Astrocyte (in vitro differentiated cells and primary cell): Measurements from ENCODE around the gene FOLR1. TPM values are rescaled to one million over a fixed set of nuclear protein-coding genes. Genes with fewer than 3 reads are reported as not detected.

Experiments
- DNase-seq: peaks from one replicate; pipeline ENCODE4 v3.0.0-alpha.2; 2010; ENCODE audit warnings: low read depth
- FAIRE-seq: peaks from 2 replicates; lab custom pipeline; 2011; peaks lifted over from hg19 to GRCh38; lab: Jason Lieb, UNC
- H2AFZ ChIP-seq: 2 replicates; pipeline ENCODE4 v1.6.0; 2012; ENCODE audit warnings: low read depth, low read length, inconsistent platforms
- H3K27ac ChIP-seq: 2 replicates; pipeline ENCODE4 v1.5.1; 2011; ENCODE audit warnings: low read depth, low read length, inconsistent platforms
- H3K27me3 ChIP-seq: 2 replicates; pipeline ENCODE4 v1.6.0; 2011; ENCODE audit warnings: low read length, inconsistent platforms; ENCODE audit not compliant: insufficient read depth
- H3K36me3 ChIP-seq: 2 replicates; pipeline ENCODE4 v1.5.1; 2011; ENCODE audit warnings: low read length, inconsistent platforms; ENCODE audit not compliant: insufficient read depth
- H3K4me1 ChIP-seq: 2 replicates; pipeline ENCODE4 v1.5.1; 2011; ENCODE audit warnings: low read length, inconsistent platforms; ENCODE audit not compliant: insufficient read depth
- H3K4me2 ChIP-seq: 2 replicates; pipeline ENCODE4 v1.6.0; 2012; ENCODE audit warnings: low read length, inconsistent platforms
- H3K4me3 ChIP-seq: 2 replicates; pipeline ENCODE4 v1.5.1; 2011; ENCODE audit warnings: low read depth, mild to moderate bottlenecking, low read length, inconsistent platforms; ENCODE audit not compliant: insufficient read depth
- H3K79me2 ChIP-seq: 2 replicates; pipeline ENCODE4 v1.6.0; 2012; ENCODE audit warnings: mild to moderate bottlenecking, low read length, inconsistent platforms; ENCODE audit not compliant: insufficient read depth
- H3K9ac ChIP-seq: 2 replicates; pipeline ENCODE4 v1.6.0; 2012; ENCODE audit warnings: mild to moderate bottlenecking, low read length, inconsistent platforms
- H3K9me3 ChIP-seq: 2 replicates; pipeline ENCODE4 v1.5.1; 2012; ENCODE audit warnings: low read depth, mild to moderate bottlenecking, low read length, inconsistent platforms; ENCODE audit not compliant: insufficient read depth
- H4K20me1 ChIP-seq: 2 replicates; pipeline ENCODE4 v1.6.0; 2012; ENCODE audit warnings: low read length, inconsistent platforms; ENCODE audit not compliant: insufficient read depth
- H3K27ac Mint-ChIP-seq: one replicate; pipeline ENCODE4 v1.8.0; 2021; ENCODE audit warnings: mild to moderate bottlenecking, mixed read lengths; ENCODE audit not compliant: unreplicated experiment
- H3K27me3 Mint-ChIP-seq: one replicate; pipeline ENCODE4 v1.8.0; 2021; ENCODE audit warnings: low read depth, mixed read lengths; ENCODE audit not compliant: unreplicated experiment
- H3K36me3 Mint-ChIP-seq: one replicate; pipeline ENCODE4 v1.8.0; 2021; ENCODE audit warnings: low read depth, mixed read lengths; ENCODE audit not compliant: unreplicated experiment
- H3K4me1 Mint-ChIP-seq: one replicate; pipeline ENCODE4 v1.8.0; 2021; ENCODE audit warnings: low read depth, mixed read lengths; ENCODE audit not compliant: unreplicated experiment
- H3K4me3 Mint-ChIP-seq: one replicate; pipeline ENCODE4 v1.8.0; 2021; ENCODE audit warnings: mild to moderate bottlenecking, moderate library complexity, mixed read lengths; ENCODE audit not compliant: unreplicated experiment
- H3K9me3 Mint-ChIP-seq: one replicate; pipeline ENCODE4 v1.8.0; 2021; ENCODE audit warnings: mild to moderate bottlenecking, mixed read lengths; ENCODE audit not compliant: unreplicated experiment
- CTCF ChIP-seq: IDR thresholded peaks from 2 replicates; pipeline ENCODE4 v1.5.1; 2011; ENCODE audit warnings: low read depth, mild to moderate bottlenecking, inconsistent platforms, low read length, moderate library complexity; ENCODE audit not compliant: insufficient read depth
- EZH2 ChIP-seq: IDR thresholded peaks from 2 replicates; pipeline ENCODE4 v1.6.1; 2012; ENCODE audit warnings: mild to moderate bottlenecking, low read length, inconsistent platforms; ENCODE audit not compliant: insufficient read depth
- total RNA-seq: library from RNA; stranded (reverse); gene quantifications from 2 replicates; pipeline ENCODE4 v1.2.1, GENCODE V29; 2021

Gene FOLR1
- total RNA-seq, 1 donor from 2014 or later, result 3.2 TPM

- no peaks in the 10 kb centered on the region for H3K9me3 Mint-ChIP-seq
- Histone ChIP-seq H3K27ac (no peak overlapping the region), H3K9me3 (no peaks in the 10 kb centered on the region), H3K4me1 (peaks cover 22% of the 10 kb centered on the region), H3K9ac (no peak overlapping the region), H3K27me3 (no peaks in the 10 kb centered on the region), H3K79me2 (peaks cover 57% of the 10 kb centered on the region), H3K4me2 (no peak overlapping the region), H2AFZ (no peak overlapping the region), H4K20me1 (peaks cover 99% of the 10 kb centered on the region), H3K4me3 (no peak overlapping the region), H3K36me3 (peaks cover 41% of the 10 kb centered on the region)
- H3K27me3 Mint-ChIP-seq, result no peaks in the 10 kb centered on the region
- no peak overlapping the region for H3K27ac Mint-ChIP-seq
- H3K4me3 Mint-ChIP-seq, result no peak overlapping the region
- peaks cover 16% of the 10 kb centered on the region for H3K4me1 Mint-ChIP-seq
- no peak for DNase-seq
- no peak for TF ChIP-seq CTCF
- TF ChIP-seq EZH2, result no peak
- no peak for FAIRE-seq
- peaks cover 27% of the 10 kb centered on the region for H3K36me3 Mint-ChIP-seq
Observed at GRCh38 chr11:72229925-72230763, 38.2 kb downstream of the FOLR1 start.

DNA sequence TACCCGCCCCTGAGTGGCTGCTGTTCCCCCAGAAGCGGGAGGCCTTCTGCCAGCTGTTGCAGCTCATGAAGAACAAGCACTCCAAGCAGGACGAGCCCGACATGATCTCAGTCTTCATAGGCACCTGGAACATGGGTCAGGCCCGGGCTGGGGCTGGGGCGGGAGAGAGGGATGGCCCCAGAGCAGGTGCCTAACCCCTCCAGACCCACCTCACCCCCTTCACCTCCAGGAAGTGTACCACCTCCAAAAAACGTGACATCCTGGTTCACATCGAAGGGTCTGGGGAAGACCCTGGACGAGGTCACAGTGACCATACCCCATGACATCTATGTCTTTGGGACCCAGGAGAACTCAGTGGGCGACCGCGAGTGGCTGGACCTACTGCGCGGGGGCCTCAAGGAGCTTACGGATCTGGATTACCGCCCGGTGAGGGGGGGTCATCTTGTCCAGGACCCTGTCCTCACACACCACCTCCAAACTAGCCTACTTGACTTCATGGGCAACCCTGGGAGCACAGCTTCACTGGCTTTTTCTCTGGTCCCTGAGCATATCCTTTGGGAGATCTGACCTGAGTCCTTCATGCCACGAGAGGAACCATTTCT lies 38.9 kb downstream of the FOLR1 start:
- no peak for FAIRE-seq
- Histone ChIP-seq H3K4me2 (no peak overlapping the region), H4K20me1 (peaks cover 99% of the 10 kb centered on the region), H3K36me3 (peaks cover 46% of the 10 kb centered on the region), H3K79me2 (peaks cover 50% of the 10 kb centered on the region), H3K4me3 (no peak overlapping the region), H3K9ac (no peak overlapping the region), H3K27me3 (no peaks in the 10 kb centered on the region), H3K4me1 (peaks cover 17% of the 10 kb centered on the region), H3K9me3 (no peaks in the 10 kb centered on the region), H2AFZ (no peak overlapping the region), H3K27ac (no peak overlapping the region)
- no peak for DNase-seq
- peak overlapping the region; percentile 59 for H3K27ac Mint-ChIP-seq
- H3K36me3 Mint-ChIP-seq, result peaks cover 27% of the 10 kb centered on the region
- no peak overlapping the region for H3K4me3 Mint-ChIP-seq
- no peaks in the 10 kb centered on the region for H3K9me3 Mint-ChIP-seq
- H3K27me3 Mint-ChIP-seq, result no peaks in the 10 kb centered on the region
- peaks cover 13% of the 10 kb centered on the region for H3K4me1 Mint-ChIP-seq
- TF ChIP-seq EZH2, result no peak
- TF ChIP-seq CTCF, result no peak
